ENCODE results near the gene ADCK1.

ADCK1 gene

GRCh38 chr14:77918448-77918847, 118.5 kb downstream of the ADCK1 start:
- TF ChIP-seq CTCF (IDR thresholded peaks at IDR 0.05; ENCODE audit: insufficient read depth, low read depth, low read length, missing control alignments): no peak
- no peak overlapping the region for H3K4me3 ChIP-seq (ENCODE audit: low read depth, low read length)
- no peak for DNase-seq (ENCODE audit: low read depth)

- DNase-seq (ENCODE audit: low read depth): no peak
- TF ChIP-seq CTCF (IDR thresholded peaks at IDR 0.05; ENCODE audit: insufficient read depth, low read depth, low read length, missing control alignments): no peak
- no peak overlapping the region for H3K4me3 ChIP-seq (ENCODE audit: low read depth, low read length)
Measured at GRCh38 chr14:77920312-77920711, 120.4 kb downstream of the ADCK1 start.

GRCh38 chr14:77921818-77922217, 121.9 kb downstream of the ADCK1 start:
- DNase-seq (ENCODE audit: low read depth): no peak
- TF ChIP-seq CTCF (IDR thresholded peaks at IDR 0.05; ENCODE audit: insufficient read depth, low read depth, low read length, missing control alignments): no peak
- H3K4me3 ChIP-seq (ENCODE audit: low read depth, low read length): no peak overlapping the region

- H3K4me3 ChIP-seq (ENCODE audit: low read depth, low read length): no peak overlapping the region
- DNase-seq (ENCODE audit: low read depth): no peak
- no peak for TF ChIP-seq CTCF (IDR thresholded peaks at IDR 0.05; ENCODE audit: insufficient read depth, low read depth, low read length, missing control alignments)
Measured at GRCh38 chr14:77923131-77923936, 123.4 kb downstream of the ADCK1 start.

- DNase-seq (ENCODE audit: low read depth): no peak
- no peak overlapping the region for H3K4me3 ChIP-seq (ENCODE audit: low read depth, low read length)
- TF ChIP-seq CTCF (IDR thresholded peaks at IDR 0.05; ENCODE audit: insufficient read depth, low read depth, low read length, missing control alignments): no peak
Measured at GRCh38 chr14:77924141-77924948, 124.4 kb downstream of the ADCK1 start.

- H3K4me3 ChIP-seq (ENCODE audit: low read depth, low read length): no peak overlapping the region
- DNase-seq (ENCODE audit: low read depth): no peak
- TF ChIP-seq CTCF (IDR thresholded peaks at IDR 0.05; ENCODE audit: insufficient read depth, low read depth, low read length, missing control alignments): no peak
Measured at GRCh38 chr14:77926942-77927341, 127.0 kb downstream of the ADCK1 start.

Data from GM12865 (cell line).